ENCODE measurements around the gene LRIT3.

The LRIT3 gene

DNA sequence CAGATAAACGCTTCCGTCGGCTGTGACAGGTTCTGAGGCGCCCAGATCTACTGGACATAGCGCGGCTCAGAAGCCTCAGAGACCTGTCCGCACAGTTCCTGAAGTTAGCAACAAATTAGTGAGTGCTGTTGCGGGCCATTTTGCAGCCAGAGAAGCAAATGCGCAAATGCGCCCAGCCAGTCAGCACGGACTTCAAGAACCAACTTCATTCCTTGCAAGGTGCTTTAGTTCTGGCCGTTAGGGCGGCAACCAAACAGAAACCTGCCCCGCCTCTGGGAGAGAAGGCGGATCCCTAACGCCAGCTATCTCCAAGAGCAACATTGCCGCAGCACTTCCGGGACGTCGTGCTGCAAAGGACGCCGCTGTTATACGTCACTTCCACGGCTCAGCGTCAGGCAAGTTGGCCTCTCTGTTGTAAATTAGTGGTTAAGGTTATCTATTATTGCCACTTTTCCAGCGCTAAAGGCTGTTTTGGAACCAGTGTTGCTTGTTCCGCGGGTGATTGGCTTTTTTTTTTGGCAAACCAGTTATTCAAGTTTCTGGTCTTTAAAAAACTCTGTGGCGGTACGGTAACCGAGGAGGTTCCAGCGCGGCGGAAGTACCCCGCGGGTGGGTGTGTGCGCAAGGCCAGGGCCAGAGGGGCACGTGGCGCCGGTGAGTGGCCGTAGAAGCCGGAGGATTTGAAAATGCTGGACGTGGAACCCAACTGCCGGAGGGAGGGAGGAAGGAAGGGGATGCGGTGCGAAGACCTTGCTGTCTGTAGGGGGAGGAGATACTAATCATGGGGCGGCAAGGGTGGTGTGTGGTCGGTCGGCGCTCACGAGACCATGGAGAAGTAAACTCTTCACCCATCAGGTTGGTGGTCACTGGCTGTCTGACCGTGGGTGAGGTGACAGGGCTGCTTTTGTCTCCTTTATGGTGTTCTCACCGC lies 32.5 kb upstream of the LRIT3 start, which contains the start of gene GAR1:
TSS of gene GAR1 (plus strand) at position 612 of the 931 bp plus-strand sequence. CDS start 403 bp downstream, outside the sequence.
- H3K27ac ChIP-seq (ENCODE audit: low read length): no peak within 1 kb of the TSS
- no CpG with 5 or more reads among the region's 53 CpGs for WGBS (ENCODE audit: insufficient coverage, insufficient read length)
- peaks cover 4% of the 10 kb centered on the region; the same call in 1 of the 2 replicates for H3K4me1 ChIP-seq (ENCODE audit: control insufficient read depth, insufficient read depth, low read length)
- H3K4me3 ChIP-seq (ENCODE audit: low read length): peak within 1 kb of the TSS; percentile 92
- DNase-seq (ENCODE audit: low read depth, low spot score): peak; percentile 92
- H3K36me3 ChIP-seq (ENCODE audit: control insufficient read depth, insufficient read depth, low read length): peaks cover 3% of the 10 kb centered on the region; the same call in 1 of the 2 replicates
- H3K27me3 ChIP-seq (ENCODE audit: control insufficient read depth, insufficient read depth, low read length): no peaks in the 10 kb centered on the region
- no peaks in the 10 kb centered on the region for H3K9me3 ChIP-seq (ENCODE audit: control insufficient read depth, insufficient read depth, low read length)

GRCh38 chr4:109816082-109816442 lies 31.8 kb upstream of the LRIT3 start:
- WGBS (ENCODE audit: insufficient coverage, insufficient read length): no CpG with 5 or more reads among the region's 19 CpGs
- H3K9me3 ChIP-seq (ENCODE audit: control insufficient read depth, insufficient read depth, low read length): no peaks in the 10 kb centered on the region
- H3K4me1 ChIP-seq (ENCODE audit: control insufficient read depth, insufficient read depth, low read length): no peaks in the 10 kb centered on the region
- no peaks in the 10 kb centered on the region for H3K27me3 ChIP-seq (ENCODE audit: control insufficient read depth, insufficient read depth, low read length)
- no peak overlapping the region for H3K27ac ChIP-seq (ENCODE audit: low read length)
- H3K4me3 ChIP-seq (ENCODE audit: low read length): peak overlapping the region; percentile 92
- peaks cover 3% of the 10 kb centered on the region; the same call in 1 of the 2 replicates for H3K36me3 ChIP-seq (ENCODE audit: control insufficient read depth, insufficient read depth, low read length)
- no peak for DNase-seq (ENCODE audit: low read depth, low spot score)

DNA sequence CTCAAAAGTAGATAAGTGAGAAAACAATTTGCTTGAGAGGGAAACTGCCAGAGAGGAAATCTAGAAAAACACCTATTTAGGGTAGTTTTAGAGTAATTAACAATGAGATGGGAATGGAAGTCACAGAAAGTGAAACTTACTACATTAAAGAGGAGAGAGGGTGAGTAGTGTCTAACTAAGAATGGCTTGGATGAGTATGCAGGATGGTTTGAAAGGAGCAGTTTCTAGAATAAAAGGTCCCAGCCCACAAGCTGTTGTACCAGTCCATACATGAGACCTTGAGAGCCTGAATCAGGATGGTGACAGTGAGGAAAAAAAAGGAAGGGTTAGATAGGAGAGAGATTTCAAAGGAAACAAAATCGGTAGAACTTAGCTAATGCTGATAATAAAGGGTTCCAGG lies 31.0 kb upstream of the LRIT3 start:
- Histone ChIP-seq H3K36me3 (ENCODE audit: control insufficient read depth, insufficient read depth, low read length) (peaks cover 3% of the 10 kb centered on the region; the same call in 1 of the 2 replicates), H3K27ac (ENCODE audit: low read length) (no peak overlapping the region), H3K4me3 (ENCODE audit: low read length) (no peak overlapping the region), H3K4me1 (ENCODE audit: control insufficient read depth, insufficient read depth, low read length) (no peaks in the 10 kb centered on the region), H3K27me3 (ENCODE audit: control insufficient read depth, insufficient read depth, low read length) (no peaks in the 10 kb centered on the region), H3K9me3 (ENCODE audit: control insufficient read depth, insufficient read depth, low read length) (no peaks in the 10 kb centered on the region)
- no peak for DNase-seq (ENCODE audit: low read depth, low spot score)
- WGBS (ENCODE audit: insufficient coverage, insufficient read length): no CpG with 5 or more reads among the region's 1 CpG

- Histone ChIP-seq H3K4me1 (ENCODE audit: control insufficient read depth, insufficient read depth, low read length) (no peaks in the 10 kb centered on the region), H3K9me3 (ENCODE audit: control insufficient read depth, insufficient read depth, low read length) (no peaks in the 10 kb centered on the region), H3K36me3 (ENCODE audit: control insufficient read depth, insufficient read depth, low read length) (peaks cover 5% of the 10 kb centered on the region; the same call in 1 of the 2 replicates), H3K4me3 (ENCODE audit: low read length) (no peak overlapping the region), H3K27ac (ENCODE audit: low read length) (no peak overlapping the region), H3K27me3 (ENCODE audit: control insufficient read depth, insufficient read depth, low read length) (no peaks in the 10 kb centered on the region)
- DNase-seq (ENCODE audit: low read depth, low spot score): no peak
- no CpG with 5 or more reads among the region's 4 CpGs for WGBS (ENCODE audit: insufficient coverage, insufficient read length)
Measured at GRCh38 chr4:109818268-109818667, 29.6 kb upstream of the LRIT3 start.

GRCh38 chr4:109820563-109820962 lies 27.3 kb upstream of the LRIT3 start:
- WGBS (ENCODE audit: insufficient coverage, insufficient read length): no CpG with 5 or more reads among the region's 2 CpGs
- no peaks in the 10 kb centered on the region for H3K9me3 ChIP-seq (ENCODE audit: control insufficient read depth, insufficient read depth, low read length)
- no peak for DNase-seq (ENCODE audit: low read depth, low spot score)

GRCh38 chr4:109821185-109821584 lies 26.7 kb upstream of the LRIT3 start:
- WGBS (ENCODE audit: insufficient coverage, insufficient read length): no CpG with 5 or more reads among the region's 2 CpGs
- no peaks in the 10 kb centered on the region for H3K9me3 ChIP-seq (ENCODE audit: control insufficient read depth, insufficient read depth, low read length)
- no peak overlapping the region for H3K27ac ChIP-seq (ENCODE audit: low read length)
- DNase-seq (ENCODE audit: low read depth, low spot score): no peak
- H3K27me3 ChIP-seq (ENCODE audit: control insufficient read depth, insufficient read depth, low read length): no peaks in the 10 kb centered on the region
- no peak overlapping the region for H3K4me3 ChIP-seq (ENCODE audit: low read length)
- H3K36me3 ChIP-seq (ENCODE audit: control insufficient read depth, insufficient read depth, low read length): peaks cover 5% of the 10 kb centered on the region; the same call in 1 of the 2 replicates
- no peaks in the 10 kb centered on the region for H3K4me1 ChIP-seq (ENCODE audit: control insufficient read depth, insufficient read depth, low read length)

More at GRCh38 chr4:109820563-109820962, 27.3 kb upstream of the LRIT3 start:
- no peaks in the 10 kb centered on the region for H3K4me1 ChIP-seq (ENCODE audit: control insufficient read depth, insufficient read depth, low read length)
- H3K4me3 ChIP-seq (ENCODE audit: low read length): no peak overlapping the region
- H3K27ac ChIP-seq (ENCODE audit: low read length): no peak overlapping the region
- peaks cover 5% of the 10 kb centered on the region; the same call in 1 of the 2 replicates for H3K36me3 ChIP-seq (ENCODE audit: control insufficient read depth, insufficient read depth, low read length)
- no peaks in the 10 kb centered on the region for H3K27me3 ChIP-seq (ENCODE audit: control insufficient read depth, insufficient read depth, low read length)

DNA sequence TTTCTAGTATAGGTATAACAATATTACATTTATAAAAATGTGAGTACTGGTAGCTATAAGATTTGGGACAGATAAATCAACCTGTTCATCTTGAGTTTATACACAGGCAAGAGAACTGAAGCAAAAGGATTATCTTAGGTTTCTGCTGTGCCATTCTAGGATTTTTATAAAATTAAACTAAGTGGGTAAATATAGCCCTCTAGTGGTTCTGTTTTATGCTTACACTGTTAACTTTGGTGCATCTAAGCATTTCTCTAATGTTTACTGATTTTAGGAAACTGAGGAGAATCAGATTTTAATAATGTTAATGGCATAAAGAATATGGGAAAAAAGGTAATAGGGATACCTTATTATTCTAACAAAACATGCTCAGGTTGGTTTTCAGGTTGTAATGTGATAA lies 21.2 kb upstream of the LRIT3 start:
- Histone ChIP-seq H3K27ac (ENCODE audit: low read length) (no peak overlapping the region), H3K27me3 (ENCODE audit: control insufficient read depth, insufficient read depth, low read length) (no peaks in the 10 kb centered on the region), H3K4me1 (ENCODE audit: control insufficient read depth, insufficient read depth, low read length) (no peaks in the 10 kb centered on the region), H3K36me3 (ENCODE audit: control insufficient read depth, insufficient read depth, low read length) (0 out of 2 replicates have a peak, but pooled peaks cover 2% of the 10 kb centered on the region), H3K4me3 (ENCODE audit: low read length) (no peak overlapping the region), H3K9me3 (ENCODE audit: control insufficient read depth, insufficient read depth, low read length) (no peaks in the 10 kb centered on the region)
- DNase-seq (ENCODE audit: low read depth, low spot score): no peak

GRCh38 chr4:109827672-109828071 lies 20.2 kb upstream of the LRIT3 start, which contains the start of gene RRH:
TSS of gene RRH (plus strand) at chr4:109827972. CDS start at chr4:109828028, 56 bp downstream.
- H3K4me3 ChIP-seq (ENCODE audit: low read length): no peak within 1 kb of the TSS
- no peaks in the 10 kb centered on the region for H3K9me3 ChIP-seq (ENCODE audit: control insufficient read depth, insufficient read depth, low read length)
- DNase-seq (ENCODE audit: low read depth, low spot score): no peak
- no peak within 1 kb of the TSS for H3K27ac ChIP-seq (ENCODE audit: low read length)
- H3K4me1 ChIP-seq (ENCODE audit: control insufficient read depth, insufficient read depth, low read length): no peaks in the 10 kb centered on the region
- WGBS (ENCODE audit: insufficient coverage, insufficient read length): no CpG with 5 or more reads among the region's 2 CpGs
- 0 out of 2 replicates have a peak, but pooled peaks cover 2% of the 10 kb centered on the region for H3K36me3 ChIP-seq (ENCODE audit: control insufficient read depth, insufficient read depth, low read length)
- no peaks in the 10 kb centered on the region for H3K27me3 ChIP-seq (ENCODE audit: control insufficient read depth, insufficient read depth, low read length)

DNA sequence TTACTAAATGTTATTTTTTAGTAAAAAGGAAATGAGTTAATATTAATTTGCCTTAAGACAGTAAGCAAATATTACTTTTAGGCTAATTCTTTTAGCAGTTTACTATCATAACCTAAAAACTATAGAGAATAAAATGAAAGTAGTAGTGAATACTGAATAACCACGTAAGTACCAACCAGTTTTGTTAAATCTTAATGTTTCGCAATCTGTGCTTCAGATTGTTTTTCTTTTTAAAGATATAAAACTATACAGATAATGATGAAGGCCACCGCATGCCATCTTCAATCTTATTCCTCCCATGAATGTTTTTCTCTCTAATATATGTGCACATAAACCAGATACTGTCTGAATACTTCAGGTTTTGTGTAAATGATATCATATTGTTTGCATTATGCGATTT lies 14.2 kb upstream of the LRIT3 start:
- Histone ChIP-seq H3K4me1 (ENCODE audit: control insufficient read depth, insufficient read depth, low read length) (no peaks in the 10 kb centered on the region), H3K36me3 (ENCODE audit: control insufficient read depth, insufficient read depth, low read length) (no peaks in the 10 kb centered on the region), H3K27ac (ENCODE audit: low read length) (no peak overlapping the region), H3K9me3 (ENCODE audit: control insufficient read depth, insufficient read depth, low read length) (no peaks in the 10 kb centered on the region), H3K4me3 (ENCODE audit: low read length) (no peak overlapping the region), H3K27me3 (ENCODE audit: control insufficient read depth, insufficient read depth, low read length) (no peaks in the 10 kb centered on the region)
- no CpG with 5 or more reads among the region's 4 CpGs for WGBS (ENCODE audit: insufficient coverage, insufficient read length)
- DNase-seq (ENCODE audit: low read depth, low spot score): no peak

DNA sequence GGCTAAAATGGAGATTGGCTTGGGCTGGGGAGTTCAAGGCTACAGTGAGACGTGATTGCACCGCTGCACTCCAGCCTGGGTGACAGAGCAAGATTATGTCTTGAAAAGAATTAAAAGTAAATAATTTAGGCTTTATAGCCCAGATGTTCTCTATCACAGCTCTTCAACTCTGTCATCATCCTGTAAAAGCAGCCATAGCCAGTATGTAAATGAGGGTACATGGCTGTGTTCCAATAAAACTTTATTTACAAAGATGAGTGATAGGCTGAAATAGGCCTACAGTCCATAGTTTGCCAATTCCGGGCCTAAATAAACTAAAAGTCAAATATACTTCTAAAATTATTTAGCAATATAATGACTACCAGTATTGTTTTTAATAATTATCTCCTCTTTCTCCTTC lies 10.9 kb upstream of the LRIT3 start:
- no peaks in the 10 kb centered on the region for H3K36me3 ChIP-seq (ENCODE audit: control insufficient read depth, insufficient read depth, low read length)
- DNase-seq (ENCODE audit: low read depth, low spot score): no peak

More for the DNA sequence above, 10.9 kb upstream of the LRIT3 start:
- no CpG with 5 or more reads among the region's 3 CpGs for WGBS (ENCODE audit: insufficient coverage, insufficient read length)
- no peaks in the 10 kb centered on the region for H3K4me1 ChIP-seq (ENCODE audit: control insufficient read depth, insufficient read depth, low read length)
- no peak overlapping the region for H3K4me3 ChIP-seq (ENCODE audit: low read length)
- no peaks in the 10 kb centered on the region for H3K27me3 ChIP-seq (ENCODE audit: control insufficient read depth, insufficient read depth, low read length)
- no peak overlapping the region for H3K27ac ChIP-seq (ENCODE audit: low read length)
- H3K9me3 ChIP-seq (ENCODE audit: control insufficient read depth, insufficient read depth, low read length): no peaks in the 10 kb centered on the region
